Measurements from ENCODE around the gene RAB3GAP1. TPM values are rescaled to one million over a fixed set of nuclear protein-coding genes. Genes with fewer than 3 reads are reported as not detected.
"Not testable (repeated sequence)": the region's sequence is repeated elsewhere in the genome, so short reads cannot be mapped to it uniquely, and the experiment has no call there.

The RAB3GAP1 gene
- total RNA-seq, 4 donors from 2014 or later = 34.4 to 53.3 (median 45.1) TPM

DNA sequence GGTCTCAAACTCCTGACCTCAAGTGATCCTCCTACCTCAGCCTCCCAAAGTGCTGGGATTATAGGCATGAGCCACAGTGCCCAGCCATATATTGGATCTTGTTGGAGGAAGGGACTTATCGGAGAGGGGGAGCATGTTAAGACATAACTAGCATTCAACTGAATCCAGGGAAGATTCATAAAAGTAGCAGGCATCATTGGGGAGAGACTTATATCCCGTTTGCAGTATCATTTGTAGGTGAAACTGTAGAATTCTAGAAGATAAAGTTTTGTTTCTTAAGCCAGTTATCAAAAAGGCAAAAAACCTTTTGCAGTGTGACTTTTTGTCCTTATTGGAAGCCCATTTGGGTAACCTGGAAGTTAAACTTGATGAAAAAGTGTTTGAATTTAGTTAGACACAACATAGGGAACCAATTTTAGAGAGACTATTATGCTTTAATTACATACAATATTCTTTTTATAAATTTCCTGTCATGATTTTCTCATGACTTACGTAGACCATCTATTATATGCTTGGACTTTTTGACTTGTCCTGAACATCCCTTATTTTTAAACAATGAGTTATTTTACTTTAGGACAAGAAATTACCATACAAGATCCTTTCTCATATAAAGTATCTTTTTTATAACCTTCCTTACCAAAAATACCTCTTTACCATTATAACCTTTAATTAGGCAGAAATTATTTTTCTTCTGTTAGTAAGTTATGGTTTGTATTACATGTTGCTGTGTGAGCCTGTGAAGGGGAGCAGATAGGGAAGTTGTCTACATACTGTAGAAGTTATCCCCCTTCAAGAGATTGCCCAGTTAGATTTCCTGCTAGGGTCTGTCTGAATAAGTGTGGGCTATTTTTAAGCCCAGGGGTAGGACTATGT lies 20.3 kb downstream of the RAB3GAP1 start:
- TF ChIP-seq, protein P1, sequence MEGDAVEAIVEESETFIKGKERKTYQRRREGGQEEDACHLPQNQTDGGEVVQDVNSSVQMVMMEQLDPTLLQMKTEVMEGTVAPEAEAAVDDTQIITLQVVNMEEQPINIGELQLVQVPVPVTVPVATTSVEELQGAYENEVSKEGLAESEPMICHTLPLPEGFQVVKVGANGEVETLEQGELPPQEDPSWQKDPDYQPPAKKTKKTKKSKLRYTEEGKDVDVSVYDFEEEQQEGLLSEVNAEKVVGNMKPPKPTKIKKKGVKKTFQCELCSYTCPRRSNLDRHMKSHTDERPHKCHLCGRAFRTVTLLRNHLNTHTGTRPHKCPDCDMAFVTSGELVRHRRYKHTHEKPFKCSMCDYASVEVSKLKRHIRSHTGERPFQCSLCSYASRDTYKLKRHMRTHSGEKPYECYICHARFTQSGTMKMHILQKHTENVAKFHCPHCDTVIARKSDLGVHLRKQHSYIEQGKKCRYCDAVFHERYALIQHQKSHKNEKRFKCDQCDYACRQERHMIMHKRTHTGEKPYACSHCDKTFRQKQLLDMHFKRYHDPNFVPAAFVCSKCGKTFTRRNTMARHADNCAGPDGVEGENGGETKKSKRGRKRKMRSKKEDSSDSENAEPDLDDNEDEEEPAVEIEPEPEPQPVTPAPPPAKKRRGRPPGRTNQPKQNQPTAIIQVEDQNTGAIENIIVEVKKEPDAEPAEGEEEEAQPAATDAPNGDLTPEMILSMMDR (IDR thresholded peaks at IDR 0.05) = no peak
- no peak for ATAC-seq (ENCODE audit: low FRiP score)
- no peak for DNase-seq (ENCODE audit: low spot score)

DNA sequence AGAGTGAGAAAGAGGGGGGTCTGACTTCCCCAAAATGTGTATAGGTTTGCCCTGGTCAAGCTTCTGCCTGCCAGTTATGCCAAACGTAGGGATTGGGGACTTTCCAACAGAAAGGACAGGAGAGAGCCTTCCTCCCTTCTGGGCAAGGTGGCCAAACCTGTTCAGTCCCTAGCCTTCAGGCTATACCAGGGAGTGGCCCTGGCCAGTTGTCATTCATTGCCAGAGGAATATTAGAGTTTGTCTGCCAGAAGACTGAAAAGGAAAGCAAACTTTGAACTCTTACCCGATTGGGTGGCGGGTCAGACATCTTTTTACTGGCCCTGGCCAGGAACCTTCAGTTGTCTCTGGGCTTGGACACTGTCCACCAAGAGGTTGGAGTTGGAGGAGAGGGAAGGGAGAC lies 22.1 kb downstream of the RAB3GAP1 start:
- no peak for ATAC-seq (ENCODE audit: low FRiP score)
- TF ChIP-seq, protein P1 (IDR thresholded peaks at IDR 0.05) = no peak
- no peak for DNase-seq (ENCODE audit: low spot score)

DNA sequence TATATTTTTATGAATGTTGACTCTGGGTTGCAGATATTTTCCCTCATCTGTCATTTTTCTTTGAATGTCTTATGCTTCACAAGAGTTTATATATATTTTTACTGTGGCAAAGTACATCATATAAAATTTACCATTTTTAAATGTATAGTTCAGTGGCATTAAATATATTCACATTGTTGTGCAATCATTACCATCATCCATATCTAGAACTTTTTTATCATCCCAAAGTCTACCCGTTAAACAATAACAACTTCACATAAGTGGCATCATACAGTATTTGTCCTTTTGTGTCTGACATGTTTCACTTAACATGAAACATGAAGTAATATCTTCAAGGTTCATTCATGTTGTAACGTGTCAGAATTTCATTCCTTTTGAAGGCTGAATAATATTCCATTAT lies 24.5 kb downstream of the RAB3GAP1 start:
- TF ChIP-seq, protein P1 (IDR thresholded peaks at IDR 0.05) = no peak
- DNase-seq (ENCODE audit: low spot score) (no peak), ATAC-seq (ENCODE audit: low FRiP score) (no peak)

DNA sequence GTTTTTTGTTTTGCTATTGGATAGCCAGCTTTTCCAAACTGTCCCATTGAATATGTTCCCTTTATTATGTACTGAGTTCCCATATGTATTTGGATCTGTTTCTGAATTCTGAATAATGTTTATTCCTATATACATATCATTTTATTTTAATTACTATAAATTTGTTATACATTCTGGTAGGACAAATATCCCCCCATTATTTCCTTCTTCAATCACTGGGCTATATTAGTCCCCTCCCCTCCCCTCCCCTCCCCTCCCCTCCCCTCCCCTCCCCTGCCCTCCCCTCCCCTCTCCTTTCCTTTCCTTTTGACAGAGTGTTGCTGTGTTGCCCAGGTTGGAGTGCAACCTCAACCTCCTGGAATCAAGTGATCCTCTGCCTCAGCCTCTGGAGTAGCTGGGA lies 26.3 kb downstream of the RAB3GAP1 start:
- ATAC-seq (ENCODE audit: low FRiP score) (no peak), DNase-seq (ENCODE audit: low spot score) (no peak)
- TF ChIP-seq, protein P1 (IDR thresholded peaks at IDR 0.05) = no peak

DNA sequence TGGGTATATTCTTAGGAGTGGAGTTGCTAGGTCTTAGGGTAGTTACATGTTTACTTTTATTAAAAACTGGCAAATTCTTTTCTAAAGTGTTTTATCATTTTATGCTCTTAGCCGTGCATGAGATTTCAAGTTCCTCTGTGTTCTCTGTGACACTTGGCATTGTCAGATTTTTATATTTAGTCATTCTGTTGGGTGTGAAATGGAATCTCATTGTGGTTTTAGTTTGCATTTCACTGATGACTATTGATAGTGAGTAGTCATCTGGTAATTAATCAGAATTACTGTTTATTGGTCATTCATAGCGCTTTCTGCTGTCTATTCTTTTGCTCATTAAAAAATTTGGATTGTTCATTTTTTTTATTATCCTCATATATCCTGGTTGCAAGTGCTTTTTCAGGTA lies 34.1 kb downstream of the RAB3GAP1 start:
- DNase-seq (ENCODE audit: low spot score) = no peak
- no peak for ATAC-seq (ENCODE audit: low FRiP score)
- TF ChIP-seq, protein P1 (IDR thresholded peaks at IDR 0.05) = no peak

DNA sequence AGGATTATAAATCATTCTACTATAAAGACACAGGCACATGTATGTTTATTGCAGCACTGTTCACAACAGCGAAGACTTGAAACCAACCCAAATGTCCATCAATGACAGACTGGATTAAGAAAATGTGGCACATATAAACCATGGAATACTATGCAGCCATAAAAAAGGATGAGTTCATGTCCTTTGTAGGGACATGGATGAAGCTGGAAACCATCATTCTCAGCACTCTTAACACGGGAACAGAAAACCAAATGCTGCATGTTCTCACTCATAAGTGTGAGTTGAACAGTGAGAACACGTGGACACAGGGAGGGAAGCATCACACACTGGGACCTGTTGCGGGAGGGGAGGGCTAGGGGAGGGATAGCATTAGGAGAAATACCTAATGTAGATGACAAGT lies 37.5 kb downstream of the RAB3GAP1 start:
- not testable (repeated sequence) for DNase-seq (ENCODE audit: low spot score); ATAC-seq (ENCODE audit: low FRiP score)

DNA sequence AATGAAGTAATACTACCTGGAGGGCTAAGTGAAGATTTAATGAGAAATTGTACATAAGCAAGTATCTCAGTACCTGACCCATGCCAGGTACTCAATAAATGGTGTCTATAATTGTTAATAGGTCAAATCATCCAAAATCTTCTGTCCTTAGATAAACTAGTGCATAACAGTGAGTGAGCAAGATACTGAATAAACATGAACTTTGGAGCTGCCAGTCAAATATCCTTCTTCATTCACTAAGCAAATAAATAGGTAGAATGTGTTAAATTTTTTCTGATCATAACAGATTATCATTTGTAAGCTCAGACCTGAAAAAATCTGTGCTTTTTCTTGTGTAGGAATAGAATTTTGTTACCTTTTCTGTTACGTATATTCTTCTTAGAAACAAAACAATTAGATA lies 39.6 kb downstream of the RAB3GAP1 start:
- ATAC-seq (ENCODE audit: low FRiP score) (no peak), DNase-seq (ENCODE audit: low spot score) (no peak)
- TF ChIP-seq, protein P1 (IDR thresholded peaks at IDR 0.05) = no peak
